A549 (cell line): ENCODE results near the gene CAMTA1.

Experiments
- CHD2 ChIP-seq: fragments of 150-350 bp; IDR thresholded peaks from 2 replicates; pipeline ENCODE4 v1.6.1; 2014; ENCODE audit warnings: low read length; ENCODE audit not compliant: partially characterized antibody
- ESRRA ChIP-seq: fragments of 150-350 bp; IDR thresholded peaks from 2 replicates; pipeline ENCODE4 v1.6.1; 2014; ENCODE audit warnings: mild to moderate bottlenecking, low read length, borderline replicate concordance
- HDAC2 ChIP-seq: fragments of 200-600 bp; sonication (generic); IDR thresholded peaks from 2 replicates; pipeline ENCODE4 v1.6.1; 2016
- HOXB5 ChIP-seq: fragments of 250-450 bp; sonication (Bioruptor Pico); IDR thresholded peaks from 2 replicates; pipeline ENCODE4 v1.5.0; 2020; ENCODE audit warnings: mild to moderate bottlenecking, moderate library complexity
- MAFK ChIP-seq: fragments of 450-650 bp; IDR thresholded peaks from 2 replicates; pipeline ENCODE4 v1.6.1; 2014; ENCODE audit not compliant: partially characterized antibody
- POLR2A ChIP-seq: IDR thresholded peaks from 2 replicates; pipeline ENCODE4 v1.6.1; 2012; ENCODE audit warnings: mild to moderate bottlenecking, low read length
- RCOR1 ChIP-seq: fragments of 150-350 bp; IDR thresholded peaks from 2 replicates; pipeline ENCODE4 v1.6.1; 2014; ENCODE audit warnings: antibody characterized with exemption, low read length, low read depth
- TF ChIP-seq, protein P1 (sequence below): fragments of 250-450 bp; sonication (Bioruptor Pico); IDR thresholded peaks from 2 replicates; pipeline ENCODE4 v1.5.0; 2021; ENCODE audit warnings: mild to moderate bottlenecking, moderate library complexity, borderline replicate concordance

DNA sequence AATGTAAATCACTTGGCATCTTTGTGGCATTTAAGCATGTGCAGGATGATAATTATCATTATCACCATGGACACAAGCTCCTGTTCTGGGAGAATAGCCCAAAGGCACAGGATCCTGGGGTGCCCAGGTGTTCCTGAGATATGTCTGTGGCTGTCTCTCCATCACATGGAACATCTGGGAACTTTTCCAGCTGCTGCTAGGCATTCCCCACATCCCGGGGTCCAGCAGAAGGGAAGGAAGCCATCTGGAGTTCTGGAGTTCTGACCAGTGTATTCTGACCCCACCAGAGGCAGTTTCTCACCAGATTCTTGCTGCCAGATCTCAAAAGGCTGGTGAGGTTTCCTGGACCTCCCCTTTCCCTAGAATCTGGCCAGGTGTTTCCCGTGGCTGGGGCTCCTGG lies 726.1 kb downstream of the CAMTA1 start:
- no peak for TF ChIP-seq POLR2A
- no peak for TF ChIP-seq RCOR1
- no peak for TF ChIP-seq MAFK
- TF ChIP-seq CHD2 = no peak
- no peak for TF ChIP-seq HDAC2
- TF ChIP-seq ESRRA = no peak
- TF ChIP-seq, protein P1, sequence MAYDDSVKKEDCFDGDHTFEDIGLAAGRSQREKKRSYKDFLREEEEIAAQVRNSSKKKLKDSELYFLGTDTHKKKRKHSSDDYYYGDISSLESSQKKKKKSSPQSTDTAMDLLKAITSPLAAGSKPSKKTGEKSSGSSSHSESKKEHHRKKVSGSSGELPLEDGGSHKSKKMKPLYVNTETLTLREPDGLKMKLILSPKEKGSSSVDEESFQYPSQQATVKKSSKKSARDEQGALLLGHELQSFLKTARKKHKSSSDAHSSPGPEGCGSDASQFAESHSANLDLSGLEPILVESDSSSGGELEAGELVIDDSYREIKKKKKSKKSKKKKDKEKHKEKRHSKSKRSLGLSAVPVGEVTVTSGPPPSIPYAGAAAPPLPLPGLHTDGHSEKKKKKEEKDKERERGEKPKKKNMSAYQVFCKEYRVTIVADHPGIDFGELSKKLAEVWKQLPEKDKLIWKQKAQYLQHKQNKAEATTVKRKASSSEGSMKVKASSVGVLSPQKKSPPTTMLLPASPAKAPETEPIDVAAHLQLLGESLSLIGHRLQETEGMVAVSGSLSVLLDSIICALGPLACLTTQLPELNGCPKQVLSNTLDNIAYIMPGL (CRISPR knock-in tag) = no peak
- no peak for TF ChIP-seq HOXB5
